ENCODE results near the gene YPEL1.

The YPEL1 gene

GRCh38 chr22:21762712-21763581, 27.4 kb upstream of the YPEL1 start:
- Histone ChIP-seq H3K36me3 (ENCODE audit: control insufficient read depth, insufficient read depth, low read length) (peaks cover 42% of the 10 kb centered on the region), H3K27ac (ENCODE audit: insufficient read depth, low read depth, low read length, poor library complexity, severe bottlenecking) (no peak overlapping the region), H3K9me3 (ENCODE audit: control insufficient read depth, low read length) (no peaks in the 10 kb centered on the region), H3K27me3 (ENCODE audit: control insufficient read depth, insufficient read depth, low read length, poor library complexity, severe bottlenecking) (no peaks in the 10 kb centered on the region), H3K4me3 (ENCODE audit: insufficient read depth, low read depth, low read length) (no peak overlapping the region), H3K4me1 (ENCODE audit: control insufficient read depth, insufficient read depth, low read length) (no peaks in the 10 kb centered on the region)
- 96% methylated on average over 13 of the region's 13 CpGs for WGBS, 2 experiments

- Histone ChIP-seq H3K27me3 (ENCODE audit: control insufficient read depth, insufficient read depth, low read length, poor library complexity, severe bottlenecking) (no peaks in the 10 kb centered on the region), H3K9me3 (ENCODE audit: control insufficient read depth, low read length) (no peaks in the 10 kb centered on the region), H3K4me3 (ENCODE audit: insufficient read depth, low read depth, low read length) (no peak overlapping the region), H3K4me1 (ENCODE audit: control insufficient read depth, insufficient read depth, low read length) (no peaks in the 10 kb centered on the region), H3K36me3 (ENCODE audit: control insufficient read depth, insufficient read depth, low read length) (peaks cover 36% of the 10 kb centered on the region), H3K27ac (ENCODE audit: insufficient read depth, low read depth, low read length, poor library complexity, severe bottlenecking) (no peak overlapping the region)
- 96% methylated on average over 15 of the region's 15 CpGs for WGBS, 2 experiments
These were observed 26.5 kb upstream of the YPEL1 start for GRCh38 chr22:21761994-21762680.

GRCh38 chr22:21761086-21761485, 25.5 kb upstream of the YPEL1 start:
- no peak overlapping the region for H3K27ac ChIP-seq (ENCODE audit: insufficient read depth, low read depth, low read length, poor library complexity, severe bottlenecking)

GRCh38 chr22:21760640-21761039, 25.0 kb upstream of the YPEL1 start:
- Histone ChIP-seq H3K27ac (ENCODE audit: insufficient read depth, low read depth, low read length, poor library complexity, severe bottlenecking) (no peak overlapping the region), H3K27me3 (ENCODE audit: control insufficient read depth, insufficient read depth, low read length, poor library complexity, severe bottlenecking) (no peaks in the 10 kb centered on the region), H3K4me3 (ENCODE audit: insufficient read depth, low read depth, low read length) (no peak overlapping the region), H3K9me3 (ENCODE audit: control insufficient read depth, low read length) (no peaks in the 10 kb centered on the region), H3K36me3 (ENCODE audit: control insufficient read depth, insufficient read depth, low read length) (peaks cover 29% of the 10 kb centered on the region), H3K4me1 (ENCODE audit: control insufficient read depth, insufficient read depth, low read length) (no peaks in the 10 kb centered on the region)
- 96 to 97% methylated on average over 2 of the region's 2 CpGs for WGBS, 2 experiments

More at GRCh38 chr22:21761086-21761485, 25.5 kb upstream of the YPEL1 start:
- Histone ChIP-seq H3K36me3 (ENCODE audit: control insufficient read depth, insufficient read depth, low read length) (peaks cover 32% of the 10 kb centered on the region), H3K9me3 (ENCODE audit: control insufficient read depth, low read length) (no peaks in the 10 kb centered on the region), H3K27me3 (ENCODE audit: control insufficient read depth, insufficient read depth, low read length, poor library complexity, severe bottlenecking) (no peaks in the 10 kb centered on the region), H3K4me1 (ENCODE audit: control insufficient read depth, insufficient read depth, low read length) (no peaks in the 10 kb centered on the region), H3K4me3 (ENCODE audit: insufficient read depth, low read depth, low read length) (no peak overlapping the region)
- 90 to 98% methylated on average over 2 of the region's 2 CpGs for WGBS, 2 experiments

GRCh38 chr22:21759646-21760376, 24.2 kb upstream of the YPEL1 start:
- no peaks in the 10 kb centered on the region for H3K9me3 ChIP-seq (ENCODE audit: control insufficient read depth, low read length)
- WGBS, 2 experiments = 96 to 97% methylated on average over 8 of the region's 8 CpGs
- no peak overlapping the region for H3K4me3 ChIP-seq (ENCODE audit: insufficient read depth, low read depth, low read length)
- no peak overlapping the region for H3K27ac ChIP-seq (ENCODE audit: insufficient read depth, low read depth, low read length, poor library complexity, severe bottlenecking)
- peaks cover 5% of the 10 kb centered on the region for H3K4me1 ChIP-seq (ENCODE audit: control insufficient read depth, insufficient read depth, low read length)
- no peaks in the 10 kb centered on the region for H3K27me3 ChIP-seq (ENCODE audit: control insufficient read depth, insufficient read depth, low read length, poor library complexity, severe bottlenecking)
- peaks cover 26% of the 10 kb centered on the region for H3K36me3 ChIP-seq (ENCODE audit: control insufficient read depth, insufficient read depth, low read length)

GRCh38 chr22:21759093-21759492, 23.5 kb upstream of the YPEL1 start:
- Histone ChIP-seq H3K9me3 (ENCODE audit: control insufficient read depth, low read length) (no peaks in the 10 kb centered on the region), H3K27ac (ENCODE audit: insufficient read depth, low read depth, low read length, poor library complexity, severe bottlenecking) (no peak overlapping the region), H3K36me3 (ENCODE audit: control insufficient read depth, insufficient read depth, low read length) (peaks cover 20% of the 10 kb centered on the region), H3K27me3 (ENCODE audit: control insufficient read depth, insufficient read depth, low read length, poor library complexity, severe bottlenecking) (no peaks in the 10 kb centered on the region), H3K4me3 (ENCODE audit: insufficient read depth, low read depth, low read length) (no peak overlapping the region), H3K4me1 (ENCODE audit: control insufficient read depth, insufficient read depth, low read length) (peaks cover 7% of the 10 kb centered on the region)
- WGBS, 2 experiments = 89% methylated on average over 4 of the region's 4 CpGs

GRCh38 chr22:21758091-21758864, 22.7 kb upstream of the YPEL1 start:
- H3K9me3 ChIP-seq (ENCODE audit: control insufficient read depth, low read length) = no peaks in the 10 kb centered on the region
- peaks cover 12% of the 10 kb centered on the region for H3K36me3 ChIP-seq (ENCODE audit: control insufficient read depth, insufficient read depth, low read length)
- peaks cover 7% of the 10 kb centered on the region for H3K4me1 ChIP-seq (ENCODE audit: control insufficient read depth, insufficient read depth, low read length)
- H3K4me3 ChIP-seq (ENCODE audit: insufficient read depth, low read depth, low read length) = no peak overlapping the region
- 96% methylated on average over 21 of the region's 21 CpGs for WGBS, 2 experiments
- no peak overlapping the region for H3K27ac ChIP-seq (ENCODE audit: insufficient read depth, low read depth, low read length, poor library complexity, severe bottlenecking)
- no peaks in the 10 kb centered on the region for H3K27me3 ChIP-seq (ENCODE audit: control insufficient read depth, insufficient read depth, low read length, poor library complexity, severe bottlenecking)

GRCh38 chr22:21755851-21756284, 20.3 kb upstream of the YPEL1 start:
- no peaks in the 10 kb centered on the region for H3K9me3 ChIP-seq (ENCODE audit: control insufficient read depth, low read length)
- H3K4me1 ChIP-seq (ENCODE audit: control insufficient read depth, insufficient read depth, low read length) = peaks cover 7% of the 10 kb centered on the region
- peaks cover 5% of the 10 kb centered on the region for H3K36me3 ChIP-seq (ENCODE audit: control insufficient read depth, insufficient read depth, low read length)
- no peak overlapping the region for H3K4me3 ChIP-seq (ENCODE audit: insufficient read depth, low read depth, low read length)
- H3K27me3 ChIP-seq (ENCODE audit: control insufficient read depth, insufficient read depth, low read length, poor library complexity, severe bottlenecking) = no peaks in the 10 kb centered on the region
- 88% methylated on average over 5 of the region's 5 CpGs for WGBS, 2 experiments
- no peak overlapping the region for H3K27ac ChIP-seq (ENCODE audit: insufficient read depth, low read depth, low read length, poor library complexity, severe bottlenecking)

GRCh38 chr22:21754523-21754922, 18.9 kb upstream of the YPEL1 start:
- Histone ChIP-seq H3K36me3 (ENCODE audit: control insufficient read depth, insufficient read depth, low read length) (peaks cover 5% of the 10 kb centered on the region), H3K4me1 (ENCODE audit: control insufficient read depth, insufficient read depth, low read length) (peaks cover 7% of the 10 kb centered on the region), H3K9me3 (ENCODE audit: control insufficient read depth, low read length) (no peaks in the 10 kb centered on the region), H3K27ac (ENCODE audit: insufficient read depth, low read depth, low read length, poor library complexity, severe bottlenecking) (peak overlapping the region; percentile 11), H3K27me3 (ENCODE audit: control insufficient read depth, insufficient read depth, low read length, poor library complexity, severe bottlenecking) (no peaks in the 10 kb centered on the region), H3K4me3 (ENCODE audit: insufficient read depth, low read depth, low read length) (no peak overlapping the region)
- 89 to 93% methylated on average over 7 of the region's 7 CpGs for WGBS, 2 experiments
